HG02623 (cell line): ENCODE data around the gene AIG1.
"Not testable (repeated sequence)": the region's sequence is repeated elsewhere in the genome, so short reads cannot be mapped to it uniquely, and the experiment has no call there.

Experiments
- ATAC-seq: cut with Tn5 transposase; IDR thresholded peaks from one replicate; pipeline ENCODE4 v1.9.1; 2021; ENCODE audit warnings: moderate library complexity; ENCODE audit not compliant: unreplicated experiment

Gene AIG1

DNA sequence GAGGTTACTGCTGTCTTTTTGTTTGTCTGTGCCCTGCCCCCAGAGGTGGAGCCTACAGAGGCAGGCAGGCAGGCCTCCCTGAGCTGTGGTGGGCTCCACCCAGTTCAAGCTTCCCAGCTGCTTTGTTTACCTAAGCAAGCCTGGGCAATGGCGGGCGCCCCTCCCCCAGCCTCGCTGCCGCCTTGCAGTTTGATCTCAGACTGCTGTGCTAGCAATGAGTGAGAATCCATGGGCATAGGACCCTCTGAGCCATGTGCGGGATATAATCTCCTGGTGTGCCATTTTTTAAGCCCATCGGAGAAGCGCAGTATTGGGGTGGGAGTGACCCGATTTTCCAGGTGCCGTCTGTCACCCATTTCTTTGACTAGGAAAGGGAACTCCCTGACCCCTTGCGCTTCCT lies 247.1 kb downstream of the AIG1 start:
- not testable (repeated sequence) for ATAC-seq

GRCh38 chr6:143313163-143313562 lies 252.5 kb downstream of the AIG1 start:
- no peak for ATAC-seq

GRCh38 chr6:143321491-143322086 lies 260.9 kb downstream of the AIG1 start:
- ATAC-seq: no peak

GRCh38 chr6:143322386-143322785 lies 261.7 kb downstream of the AIG1 start:
- ATAC-seq: no peak

- ATAC-seq: no peak
Measured at GRCh38 chr6:143323729-143324470, 263.2 kb downstream of the AIG1 start.

GRCh38 chr6:143325379-143326140 lies 264.9 kb downstream of the AIG1 start:
- ATAC-seq: no peak

DNA sequence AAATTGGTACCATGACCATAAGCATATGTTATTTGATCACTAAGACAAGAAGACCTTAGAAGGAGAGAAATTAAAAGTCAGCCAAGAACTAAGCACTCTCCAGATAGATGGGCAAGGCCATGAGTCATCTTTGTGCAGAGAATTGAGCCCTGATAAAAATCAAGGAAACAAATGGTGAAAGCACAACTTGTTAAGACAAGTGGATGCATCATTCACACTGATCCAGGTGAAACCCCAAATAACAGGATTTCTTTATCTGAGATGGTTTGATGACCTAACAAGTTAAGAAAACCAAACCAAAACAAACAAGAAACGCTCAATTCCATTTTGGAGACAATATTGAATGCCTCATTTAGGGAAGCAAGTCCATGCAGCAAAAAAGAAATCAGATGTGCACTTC lies 268.2 kb downstream of the AIG1 start:
- no peak for ATAC-seq

DNA sequence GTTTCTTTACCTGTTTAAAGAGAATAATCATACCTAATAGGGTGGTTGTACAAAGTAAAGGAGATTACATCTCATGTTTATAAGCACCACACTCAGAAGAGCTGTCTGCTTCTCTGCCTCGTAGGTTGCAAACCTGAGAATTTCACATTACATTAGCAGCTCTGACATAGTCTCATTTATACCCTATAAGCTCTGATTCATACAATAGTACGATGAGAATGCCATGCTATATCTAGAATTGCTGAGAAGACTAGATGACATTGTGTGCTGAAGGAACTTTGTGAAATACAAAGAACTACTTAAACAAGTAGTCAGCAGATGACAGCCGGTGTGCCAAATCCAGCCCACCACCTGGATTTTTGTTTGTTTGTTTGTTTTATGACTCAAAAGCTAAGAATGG lies 268.6 kb downstream of the AIG1 start:
- no peak for ATAC-seq

DNA sequence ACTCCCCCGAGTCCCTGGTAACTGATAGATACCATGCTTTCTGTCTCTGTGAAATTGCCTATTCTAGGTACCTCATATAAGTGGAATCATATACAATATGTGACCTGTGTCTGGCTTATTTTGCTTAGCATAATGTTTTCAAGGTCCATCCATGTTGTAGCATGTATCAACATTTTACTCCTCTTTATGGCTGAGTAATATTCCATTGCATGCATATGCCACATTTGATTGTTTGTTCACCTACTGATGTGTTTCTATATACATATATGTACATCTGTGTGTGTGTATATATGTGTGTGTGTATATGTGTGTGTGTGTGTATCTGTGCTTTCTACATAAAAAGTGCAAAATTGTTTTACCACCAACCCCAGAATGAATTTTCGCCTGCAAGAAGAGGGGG lies 270.7 kb downstream of the AIG1 start:
- ATAC-seq: no peak

DNA sequence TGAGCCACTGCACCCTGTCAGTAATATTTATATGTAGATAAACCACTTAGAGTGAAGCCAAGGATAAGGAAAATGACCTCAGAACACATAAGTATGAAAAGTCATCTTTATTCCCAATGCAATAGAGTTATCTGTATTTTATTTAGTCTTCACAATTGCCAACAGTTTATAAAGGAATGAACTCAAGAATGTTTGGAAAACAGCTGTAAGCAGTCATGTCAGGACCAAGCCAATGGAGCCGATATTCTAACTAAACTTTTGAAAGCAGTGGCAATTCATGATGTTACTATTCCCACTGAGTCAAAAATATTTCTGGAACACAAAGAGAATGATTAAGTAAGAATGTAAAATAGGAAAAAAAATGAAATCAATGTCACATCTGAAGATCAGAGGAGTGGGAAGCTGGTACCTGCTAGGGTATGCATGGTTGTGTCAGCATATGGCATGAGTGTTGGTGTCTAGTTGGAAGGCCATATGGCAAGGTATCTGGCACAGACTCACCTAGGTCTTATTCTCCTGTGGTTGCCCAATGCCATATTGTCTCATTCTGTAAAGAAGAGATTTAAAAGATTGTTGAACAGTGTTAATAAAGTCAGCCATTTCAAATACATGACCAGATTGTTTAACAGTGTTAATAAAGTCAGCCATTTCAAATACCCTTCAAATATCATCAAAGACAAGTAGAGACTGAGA lies 271.6 kb downstream of the AIG1 start:
- ATAC-seq: no peak

GRCh38 chr6:143333081-143333480 lies 272.4 kb downstream of the AIG1 start:
- ATAC-seq: no peak

DNA sequence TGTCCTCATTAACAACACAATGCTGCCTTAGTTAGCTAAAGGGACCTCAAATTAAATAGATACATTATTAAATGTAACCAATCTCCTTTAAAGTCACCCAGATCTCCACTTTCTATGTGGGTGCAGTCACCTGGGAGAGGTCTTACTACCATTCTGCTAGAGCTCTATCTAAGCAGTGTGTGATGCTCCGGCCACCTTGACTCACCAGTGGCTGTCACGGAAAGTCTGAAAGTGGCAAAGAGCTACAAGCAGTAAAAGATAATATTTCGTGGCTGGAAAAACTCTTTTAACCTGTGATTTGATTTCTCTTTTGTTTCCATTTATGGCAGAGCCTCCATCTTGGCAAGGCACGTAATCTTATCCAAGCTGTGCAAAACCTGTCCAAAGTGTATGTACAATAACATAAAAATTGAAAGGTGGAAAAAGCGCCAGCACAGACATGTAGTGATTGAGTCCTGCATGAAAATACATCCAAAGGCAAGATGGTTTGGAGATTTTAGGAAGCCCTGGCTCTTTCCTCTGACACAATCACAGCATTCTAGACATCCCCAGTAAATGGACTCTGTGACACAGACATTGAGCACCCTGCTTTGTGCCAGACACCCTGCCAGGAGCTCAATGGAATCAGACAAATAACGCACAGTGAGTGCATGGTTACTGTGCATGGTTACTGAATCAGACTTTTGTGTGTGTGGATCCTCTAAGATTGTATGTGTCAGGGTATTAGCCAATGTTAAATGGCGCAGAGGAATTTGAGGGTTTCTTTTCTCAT lies 273.2 kb downstream of the AIG1 start:
- ATAC-seq: no peak

GRCh38 chr6:143335865-143336264 lies 275.2 kb downstream of the AIG1 start:
- no peak for ATAC-seq

GRCh38 chr6:143336446-143337152 lies 275.9 kb downstream of the AIG1 start:
- no peak for ATAC-seq

DNA sequence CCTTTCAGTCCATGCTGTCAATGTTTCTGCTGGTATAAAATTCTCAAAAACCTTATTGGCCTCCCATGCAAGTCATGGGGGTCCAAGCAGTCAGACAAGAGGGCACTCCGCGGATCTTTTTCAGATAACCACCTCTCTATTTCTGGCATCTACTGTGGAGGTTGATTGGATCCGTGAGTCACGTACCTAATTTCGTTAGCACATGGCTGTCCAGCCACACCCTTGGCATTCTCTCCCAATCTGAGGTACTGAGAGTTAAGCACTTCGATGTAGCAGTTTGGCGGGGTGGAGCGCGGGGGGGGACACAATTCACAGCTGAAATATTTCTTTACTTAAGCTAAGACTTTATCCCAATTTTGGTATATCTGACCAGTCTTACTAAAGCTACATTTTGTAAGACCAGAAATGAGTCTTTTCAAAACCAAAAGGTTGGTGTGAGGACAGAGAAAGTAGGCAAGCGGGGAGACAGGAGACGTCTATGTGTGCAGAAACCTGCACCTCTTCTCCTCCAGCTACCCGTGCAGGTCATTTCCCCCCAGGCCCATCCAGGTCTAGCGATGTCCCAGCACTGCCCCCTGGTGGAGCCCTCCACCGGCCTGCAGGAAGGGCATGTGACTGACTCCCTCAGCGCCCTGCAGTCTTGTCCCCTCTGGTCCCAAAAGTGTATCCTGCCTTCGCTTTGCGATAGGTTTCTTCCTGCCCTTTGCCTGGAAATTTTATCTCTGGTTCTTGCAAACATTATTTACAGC lies 276.7 kb downstream of the AIG1 start:
- ATAC-seq: no peak

GRCh38 chr6:143339223-143339622 lies 278.5 kb downstream of the AIG1 start:
- ATAC-seq: no peak

GRCh38 chr6:143345477-143345876 lies 284.8 kb downstream of the AIG1 start:
- not testable (repeated sequence) for ATAC-seq

GRCh38 chr6:143346004-143346403 lies 285.3 kb downstream of the AIG1 start:
- no peak for ATAC-seq

- no peak for ATAC-seq
Measured at GRCh38 chr6:143348531-143348930, 287.8 kb downstream of the AIG1 start.
